Measurements from ENCODE around the gene SCN4A.

The SCN4A gene

DNA sequence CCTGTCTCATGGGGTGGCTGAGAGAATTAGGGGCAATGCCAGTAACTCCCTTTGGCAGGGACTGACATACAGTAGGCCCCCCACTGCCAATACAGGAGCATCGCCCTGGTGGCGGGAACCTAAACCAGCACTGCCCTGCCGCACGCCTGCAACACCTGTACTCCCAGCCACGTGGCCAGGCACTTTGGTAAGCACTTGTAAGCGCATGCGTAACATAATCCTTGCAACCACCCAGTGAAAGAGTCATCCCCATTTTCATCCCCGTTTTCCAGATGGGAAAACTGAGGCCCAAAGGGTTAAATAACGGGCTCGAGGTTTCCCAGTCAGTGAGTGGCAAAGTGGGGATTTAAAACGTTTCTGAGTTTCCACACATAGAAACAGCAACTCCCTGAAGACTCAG lies 17.5 kb downstream of the SCN4A start:
- no peak for DNase-seq (ENCODE audit: low read depth)

- no peak for DNase-seq (ENCODE audit: low read depth)
Measured at GRCh38 chr17:63954402-63955063, 18.2 kb downstream of the SCN4A start.

DNA sequence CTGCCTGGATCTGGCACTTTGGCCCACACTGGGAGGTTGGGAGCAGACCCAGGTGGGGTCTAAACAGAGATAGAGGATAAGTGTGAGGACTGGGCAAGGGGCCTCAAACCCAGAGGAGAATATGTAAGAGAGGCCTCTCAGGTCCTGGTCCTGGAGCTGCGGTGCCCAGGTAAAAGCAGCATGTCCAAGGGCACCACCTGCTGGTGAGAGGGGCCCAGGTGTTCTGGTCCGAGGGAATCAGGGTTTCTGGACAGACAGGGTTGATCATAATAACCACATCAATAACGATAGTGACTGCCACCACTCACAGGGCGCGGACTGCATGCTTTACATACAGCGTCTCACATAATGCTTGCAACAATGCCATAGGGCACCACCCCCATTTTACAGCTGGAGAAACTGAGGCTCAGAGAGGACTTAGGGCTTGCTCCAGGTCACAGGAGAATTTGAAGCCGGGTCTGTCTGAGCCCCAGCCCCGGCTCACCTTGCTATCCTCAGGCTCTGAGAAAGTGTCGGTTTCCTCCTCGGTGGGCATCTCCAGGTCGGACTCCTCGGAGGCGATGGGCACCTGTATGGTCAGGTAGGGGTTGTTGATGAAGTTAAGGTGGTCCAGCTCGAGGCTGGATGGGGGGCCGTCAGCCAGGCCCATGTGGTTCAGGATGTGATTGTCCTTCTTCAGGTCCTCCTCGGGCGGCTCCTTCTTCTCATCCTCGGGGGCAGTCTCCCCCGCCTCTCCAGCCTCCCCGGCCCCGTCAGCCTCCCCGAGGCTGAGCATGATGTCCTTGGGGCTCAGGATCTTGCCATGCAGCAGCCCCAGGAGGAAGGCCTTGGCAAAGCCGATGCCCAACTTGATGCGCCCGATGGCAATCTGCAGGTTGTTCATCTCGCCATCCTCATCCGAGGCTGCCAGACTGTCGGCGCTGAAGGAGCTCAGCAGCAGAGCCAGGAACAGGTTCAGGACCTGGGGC lies 21.5 kb downstream of the SCN4A start:
- no peak for DNase-seq (ENCODE audit: low read depth)

DNA sequence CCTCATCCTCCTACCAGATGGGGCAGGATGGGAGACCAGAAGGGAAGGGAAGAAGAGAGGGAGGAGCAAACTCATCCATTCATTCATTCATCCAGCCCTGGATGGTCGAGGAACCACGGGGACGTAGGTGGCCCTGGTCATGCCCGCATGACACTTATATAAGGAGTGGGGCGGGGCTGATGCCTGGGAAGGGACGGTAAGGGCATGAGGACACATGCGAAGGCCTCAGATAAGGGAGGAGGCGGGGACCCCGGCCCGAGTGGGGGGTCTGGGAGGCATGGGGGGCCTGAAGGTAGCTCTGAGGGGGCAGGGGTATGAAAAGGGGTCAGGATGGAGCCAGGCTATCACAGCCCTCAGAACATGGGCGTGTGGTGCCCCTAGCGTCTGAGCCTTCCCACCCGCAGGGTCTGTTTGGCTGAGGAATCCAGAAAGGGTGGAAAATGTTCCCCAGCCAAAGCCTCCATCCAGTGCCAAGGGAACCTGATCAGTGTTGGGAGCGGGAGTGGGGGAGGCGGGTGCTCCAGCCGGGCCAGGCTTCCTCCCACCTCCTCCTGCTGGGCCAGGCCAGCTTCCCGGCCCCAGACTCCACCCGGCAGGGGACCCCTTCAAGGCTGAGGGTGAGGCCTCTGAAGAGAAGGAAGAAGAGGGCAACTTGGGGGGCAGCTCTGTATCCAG lies 23.0 kb downstream of the SCN4A start:
- no peak for DNase-seq (ENCODE audit: low read depth)

DNA sequence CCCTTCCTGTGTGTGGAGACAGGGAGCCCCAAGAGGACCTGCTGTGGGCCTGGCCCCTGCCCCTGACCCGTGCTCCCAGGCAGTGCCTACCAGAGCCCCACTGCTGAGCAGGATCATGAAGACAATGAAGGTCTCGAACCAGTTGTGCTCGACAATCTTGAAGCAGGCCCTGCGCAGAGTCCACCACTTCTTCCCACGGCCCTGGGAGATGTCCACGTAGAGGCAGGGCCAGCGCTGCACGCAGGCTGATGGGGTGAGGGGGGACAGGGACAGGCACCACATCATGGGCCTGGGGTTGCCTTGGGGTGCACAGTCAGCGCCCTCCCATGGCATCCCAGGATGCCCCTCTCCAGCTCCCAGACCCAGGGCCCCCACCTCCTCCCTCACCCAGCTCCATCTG lies 24.2 kb downstream of the SCN4A start:
- no peak for DNase-seq (ENCODE audit: low read depth)

DNA sequence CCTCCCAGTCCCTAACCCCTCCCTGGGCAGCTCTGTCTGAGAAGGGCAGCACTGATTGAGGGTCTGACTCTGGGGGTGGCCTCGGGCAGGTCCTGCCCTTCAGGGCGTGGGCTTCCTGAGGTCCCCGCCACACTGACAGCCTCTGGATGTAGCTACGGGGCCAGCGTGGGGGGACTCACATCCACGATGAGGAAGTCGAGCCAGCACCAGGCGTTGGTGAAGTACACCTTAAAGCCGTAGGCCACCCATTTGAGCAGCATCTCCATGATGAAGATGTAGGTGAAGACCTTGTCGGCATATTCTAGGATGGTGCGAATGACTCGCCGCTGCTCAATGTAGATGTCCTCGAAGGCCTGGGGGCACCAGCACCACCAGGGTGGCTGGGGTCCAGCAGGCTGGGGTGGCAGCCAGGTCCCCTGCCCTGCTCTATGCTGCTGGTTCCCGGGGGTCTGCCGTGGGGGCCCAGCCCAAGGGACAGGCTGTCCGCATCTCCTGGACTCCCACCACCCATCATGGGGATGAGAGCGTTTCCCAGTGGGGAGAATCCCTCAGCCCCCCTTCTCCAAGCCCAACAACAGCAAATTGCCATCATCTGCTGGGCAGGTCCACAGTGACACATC lies 24.9 kb downstream of the SCN4A start:
- DNase-seq (ENCODE audit: low read depth) = no peak

GRCh38 chr17:63946440-63947363 lies 26.0 kb downstream of the SCN4A start:
- peak; percentile 45 for DNase-seq (ENCODE audit: low read depth)

DNA sequence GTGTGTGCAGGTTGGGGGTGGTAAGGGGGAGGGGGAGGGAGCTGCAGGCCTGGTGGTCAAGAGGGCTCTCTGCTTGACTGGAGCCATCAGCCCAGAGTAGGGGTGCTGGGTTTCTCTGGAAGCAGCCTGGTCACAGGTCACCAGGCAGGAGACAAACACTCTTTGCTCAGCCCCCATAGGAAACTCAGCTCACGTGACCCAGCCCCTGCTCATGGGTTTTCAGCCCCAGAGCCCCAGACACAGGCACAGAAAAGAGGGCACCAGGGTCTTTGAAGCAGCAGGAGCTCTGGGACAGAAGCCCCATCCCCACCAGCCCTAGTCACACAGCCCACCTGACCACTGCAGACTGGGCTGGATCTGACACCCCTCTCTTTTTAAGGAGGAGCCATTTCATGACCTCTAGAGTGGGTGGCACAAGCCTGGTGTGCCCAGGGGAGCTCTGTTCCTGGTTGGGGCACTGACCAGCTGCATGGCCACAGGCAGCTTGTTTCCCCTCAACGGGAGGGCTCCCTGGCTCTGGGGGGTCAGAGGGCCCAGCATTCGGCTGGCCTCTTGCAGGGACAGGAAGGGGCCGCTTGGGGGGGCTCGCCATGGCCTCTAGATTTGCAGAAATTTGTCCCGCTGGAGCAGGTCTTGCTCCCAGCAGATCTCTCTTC lies 26.8 kb downstream of the SCN4A start:
- no peak for DNase-seq (ENCODE audit: low read depth)

DNA sequence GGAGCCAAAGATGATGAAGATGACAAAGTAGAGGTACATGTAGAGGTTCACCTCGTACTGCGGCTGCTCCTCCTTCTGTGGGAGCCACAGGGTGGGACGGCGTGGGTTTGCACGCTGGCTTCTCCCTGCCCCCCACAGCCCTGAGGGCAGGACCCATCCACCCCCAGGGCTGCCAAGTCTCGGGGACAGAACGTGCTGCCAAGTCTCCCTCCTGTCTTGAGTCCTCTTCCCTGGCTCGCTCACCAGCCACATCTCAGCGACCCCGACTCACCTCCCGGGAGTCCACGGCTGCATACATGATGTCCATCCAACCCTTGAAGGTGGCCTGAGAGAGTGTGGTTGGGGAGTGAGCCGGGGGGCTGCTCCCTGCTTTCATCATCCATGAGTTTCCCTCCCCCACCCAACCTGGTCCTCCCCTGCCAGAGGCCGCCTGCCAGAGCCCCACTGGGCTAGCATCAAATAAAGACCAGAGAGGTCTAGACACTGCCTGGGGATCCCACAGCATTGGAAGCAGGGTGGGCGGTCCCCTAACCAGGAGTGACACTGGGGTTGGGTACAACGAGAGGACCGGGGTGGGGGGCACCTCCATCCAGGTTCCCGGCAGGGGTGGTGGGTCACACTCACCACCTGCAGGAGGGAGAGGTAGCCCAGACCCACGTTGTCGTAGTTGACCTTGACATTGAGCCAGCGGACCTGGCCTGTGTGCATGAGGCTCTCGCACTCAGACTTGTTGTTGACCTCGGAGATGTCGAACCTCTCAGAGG lies 27.8 kb downstream of the SCN4A start:
- no peak for DNase-seq (ENCODE audit: low read depth)

DNA sequence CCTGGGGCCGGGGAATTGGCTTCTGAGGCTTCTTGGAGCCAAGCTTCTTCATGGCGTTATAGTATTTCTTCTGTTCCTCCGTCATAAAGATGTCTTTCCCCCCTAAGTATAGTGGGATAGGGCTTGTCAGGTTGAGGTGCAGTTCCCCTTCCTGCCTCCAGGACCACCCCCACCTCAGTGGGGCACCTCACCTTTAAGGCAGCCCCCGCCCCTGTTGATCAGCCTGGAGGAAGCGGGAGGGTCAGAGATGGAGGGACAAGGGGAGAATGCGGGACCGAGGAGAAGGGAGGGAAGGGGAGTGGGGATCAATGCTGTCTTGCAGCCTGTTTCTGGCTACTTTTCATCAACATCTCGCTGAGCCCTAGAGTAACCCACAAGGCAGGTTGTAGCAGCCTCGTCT lies 29.0 kb downstream of the SCN4A start:
- DNase-seq (ENCODE audit: low read depth) = no peak

DNA sequence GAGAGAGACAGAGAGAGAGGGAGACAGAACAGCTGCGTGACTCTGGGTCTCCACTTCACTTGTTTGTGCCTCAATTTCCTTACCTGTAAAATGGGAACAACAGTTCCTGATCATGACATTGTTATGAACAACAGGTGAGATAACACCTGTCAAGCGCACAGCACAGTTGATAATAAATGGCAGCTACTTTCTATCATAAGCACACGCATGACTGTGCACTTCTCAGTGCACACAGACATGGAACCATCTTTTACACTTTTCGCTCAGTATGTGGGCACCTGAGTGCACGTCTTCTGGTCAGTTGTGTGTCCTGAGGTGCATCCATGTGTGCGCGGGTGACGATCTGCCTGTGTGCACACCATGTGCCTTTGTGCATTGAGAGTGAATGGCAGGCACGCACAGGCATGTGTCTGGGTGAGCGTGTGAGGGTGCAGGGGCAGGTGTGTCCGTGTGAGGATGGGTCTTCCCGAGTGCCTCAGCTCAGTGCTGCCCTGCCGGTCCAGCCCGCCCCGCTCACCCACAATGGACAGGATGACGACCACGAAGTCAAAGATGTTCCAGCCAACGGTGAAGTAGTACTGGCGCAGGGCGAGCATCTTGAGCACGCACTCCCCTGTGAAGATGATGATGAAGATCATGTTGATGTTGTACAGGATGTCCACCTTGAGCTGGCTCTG lies 30.3 kb downstream of the SCN4A start:
- DNase-seq (ENCODE audit: low read depth) = no peak

- no peak for DNase-seq (ENCODE audit: low read depth)
Measured at GRCh38 chr17:63941751-63942150, 31.0 kb downstream of the SCN4A start.

GRCh38 chr17:63941162-63941561 lies 31.6 kb downstream of the SCN4A start:
- DNase-seq (ENCODE audit: low read depth) = no peak

DNA sequence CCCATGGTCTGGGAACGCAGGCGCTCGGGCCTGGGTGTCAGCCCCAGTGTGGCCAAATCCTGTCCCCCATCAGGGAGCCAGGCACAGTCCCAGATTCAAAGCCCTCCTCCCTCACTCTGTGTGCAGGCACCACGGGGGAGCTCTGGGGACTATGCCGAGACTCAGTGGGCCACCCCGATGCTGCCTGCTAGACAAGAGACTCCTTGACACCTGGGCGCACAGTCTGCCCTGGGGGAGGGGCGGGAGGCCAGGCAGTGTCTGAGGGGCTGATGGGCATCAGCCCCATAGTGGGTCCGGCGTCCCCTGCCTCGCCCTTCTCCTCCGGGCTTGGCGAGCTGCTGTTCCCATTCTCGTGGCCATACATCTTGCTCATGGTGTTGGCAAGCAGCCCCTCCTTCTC lies 32.1 kb downstream of the SCN4A start:
- no peak for DNase-seq (ENCODE audit: low read depth)

- no peak for DNase-seq (ENCODE audit: low read depth)
Measured at GRCh38 chr17:63939884-63940283, 32.8 kb downstream of the SCN4A start.

DNA sequence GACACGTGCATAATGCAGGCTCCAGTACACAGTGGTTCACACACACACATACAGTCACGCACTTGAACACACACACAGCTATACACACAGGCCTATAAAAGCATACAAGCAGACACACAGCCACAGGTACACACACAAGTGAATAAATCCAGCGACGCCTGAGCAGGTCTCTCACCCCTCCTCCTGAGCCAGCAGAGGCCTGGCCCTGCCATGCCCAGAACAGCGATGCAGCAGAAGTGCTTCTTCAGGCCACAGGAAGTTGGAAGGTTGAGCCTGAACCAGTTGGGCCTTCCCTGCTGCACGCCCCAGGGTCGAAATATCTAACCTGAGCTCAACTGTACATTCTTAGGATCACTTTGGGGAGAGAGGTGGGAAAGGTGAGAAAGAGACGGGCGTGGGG lies 33.3 kb downstream of the SCN4A start:
- no peak for DNase-seq (ENCODE audit: low read depth)

DNA sequence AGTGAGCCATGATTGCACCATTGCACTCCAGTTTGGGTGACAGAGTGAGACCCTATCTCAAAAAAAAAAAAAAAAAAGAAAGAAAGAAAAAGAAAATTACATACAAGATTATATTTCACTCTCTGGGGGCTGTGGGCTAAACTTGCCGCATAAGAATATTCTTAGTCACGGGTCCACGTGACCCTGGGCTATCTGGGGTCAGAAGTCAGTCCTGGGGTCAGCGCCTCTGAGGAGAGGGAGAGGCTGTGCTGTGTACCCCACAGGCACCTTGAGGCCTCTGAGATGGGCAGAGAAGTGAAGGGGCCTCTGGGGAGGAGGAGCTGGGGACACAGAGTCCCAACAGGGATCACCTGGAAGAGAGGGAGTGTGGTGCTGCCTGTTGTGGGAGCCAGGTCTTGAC lies 34.8 kb downstream of the SCN4A start:
- DNase-seq (ENCODE audit: low read depth) = no peak

- no peak for DNase-seq (ENCODE audit: low read depth)
Measured at GRCh38 chr17:63937319-63937718, 35.4 kb downstream of the SCN4A start.

All from EH (cell line).